T47D (cell line): ENCODE measurements around the gene USP44.
"Not testable (repeated sequence)": the region's sequence is repeated elsewhere in the genome, so short reads cannot be mapped to it uniquely, and the experiment has no call there.

Experiments used
- DNase-seq, 2 experiments: peaks; one replicate each; pipeline versions ENCODE4 v3.0.0 to v3.0.0-alpha.2; 2011 to 2012; ENCODE audit warnings: low read depth in 1 of 2, low spot score in 1 of 2
- JUND ChIP-seq: IDR thresholded peaks from 2 replicates; pipeline ENCODE4 v1.6.1; 2012; ENCODE audit warnings: low read depth
- in situ Hi-C: cut with HindIII; loops from 2 replicates; pipeline ENCODE4 v1.10.0; 2016; ENCODE audit warnings: low sequenced_read_pairs, low pct_unique_long_range_greater_than_20kb

Gene USP44

DNA sequence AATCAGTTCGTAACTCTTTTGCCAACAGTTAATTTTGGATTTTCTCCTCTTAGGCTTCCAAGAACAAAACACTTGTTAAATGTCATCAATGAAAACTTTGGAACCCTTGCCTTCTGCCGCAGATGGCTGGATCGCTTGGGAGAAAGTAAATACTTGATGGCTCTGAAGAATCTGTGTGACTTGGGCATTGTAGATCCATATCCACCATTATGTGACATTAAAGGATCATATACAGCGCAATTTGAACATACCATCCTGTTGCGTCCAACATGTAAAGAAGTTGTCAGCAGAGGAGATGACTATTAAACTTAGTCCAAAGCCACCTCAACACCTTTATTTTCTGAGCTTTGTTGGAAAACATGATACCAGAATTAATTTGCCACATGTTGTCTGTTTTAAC, 37.7 kb downstream of the USP44 start:
- TF ChIP-seq JUND = no peak
- in situ Hi-C loops = no loop called here

GRCh38 chr12:95511977-95512376, 39.3 kb downstream of the USP44 start:
- in situ Hi-C loops = no loop called here
- DNase-seq = no peak
- no peak for TF ChIP-seq JUND

More for the DNA sequence above, 37.7 kb downstream of the USP44 start:
- no peak for DNase-seq

- TF ChIP-seq JUND = no peak
- DNase-seq = no peak
- in situ Hi-C loops = no loop called here
These were observed 42.0 kb downstream of the USP44 start for GRCh38 chr12:95509300-95509699.

- in situ Hi-C loops = no loop called here
- DNase-seq = no peak
- TF ChIP-seq JUND = no peak
These were observed 44.4 kb downstream of the USP44 start for GRCh38 chr12:95506707-95507523.

DNA sequence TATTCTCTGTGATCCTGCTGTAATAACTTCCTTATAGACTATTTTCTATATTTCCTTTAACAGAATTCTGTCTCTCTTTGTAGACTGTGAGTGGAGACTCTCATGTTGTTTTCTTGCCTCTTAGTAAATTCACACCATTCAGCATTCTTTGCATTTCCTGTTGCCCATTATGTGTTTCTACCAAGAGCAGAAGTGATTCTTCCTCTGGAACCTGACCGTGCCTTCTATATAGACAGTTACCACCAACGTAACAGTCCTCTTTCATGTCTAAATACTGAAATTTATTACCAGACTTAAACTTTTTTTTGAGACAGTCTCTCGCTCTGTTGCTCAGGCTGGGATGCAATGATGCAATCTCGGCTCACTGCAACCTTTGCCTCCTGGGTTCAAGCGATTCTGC, 46.2 kb downstream of the USP44 start:
- no peak for DNase-seq
- no peak for TF ChIP-seq JUND
- in situ Hi-C loops = no loop called here

DNA sequence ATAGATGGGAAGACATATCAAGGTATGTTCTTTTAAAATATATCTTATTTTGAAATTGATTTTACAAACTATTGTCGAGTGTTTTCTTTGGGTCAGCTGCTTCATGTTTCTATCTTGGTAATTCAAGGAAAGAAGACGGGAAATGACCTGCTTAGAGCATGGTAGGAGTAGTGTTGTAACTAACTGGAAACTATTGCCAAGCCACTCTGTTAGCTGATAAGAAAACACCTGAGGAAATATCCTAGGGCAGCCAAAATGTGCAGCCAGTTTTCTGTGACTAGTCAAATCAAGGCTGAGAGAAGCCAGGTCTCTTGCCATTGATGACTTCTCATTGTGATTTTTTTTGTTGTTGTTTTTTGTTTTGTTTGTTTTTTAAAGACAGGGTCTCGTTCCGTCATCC, 47.1 kb downstream of the USP44 start:
- in situ Hi-C loops = no loop called here
- no peak for TF ChIP-seq JUND
- no peak for DNase-seq

DNA sequence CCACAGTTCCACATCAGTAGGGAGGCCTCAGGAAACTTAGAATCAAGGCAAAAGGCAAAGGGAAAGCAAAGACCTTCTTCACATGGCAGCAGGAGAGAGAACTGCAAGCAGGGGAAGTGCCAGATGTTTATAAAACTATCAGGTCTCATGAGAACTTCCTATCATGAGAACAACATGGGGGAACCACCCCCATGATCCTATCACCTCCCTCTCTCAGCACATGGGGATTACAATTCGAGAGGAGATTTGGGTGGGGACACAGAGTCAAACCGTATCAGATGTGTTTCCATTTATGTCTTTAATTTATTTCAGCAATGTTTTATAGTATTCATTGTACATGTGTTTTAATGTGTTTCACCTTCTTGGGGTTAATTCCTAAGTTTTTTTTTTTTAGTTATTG, 51.5 kb downstream of the USP44 start:
- in situ Hi-C loops = no loop called here
- TF ChIP-seq JUND = no peak
- no peak for DNase-seq

DNA sequence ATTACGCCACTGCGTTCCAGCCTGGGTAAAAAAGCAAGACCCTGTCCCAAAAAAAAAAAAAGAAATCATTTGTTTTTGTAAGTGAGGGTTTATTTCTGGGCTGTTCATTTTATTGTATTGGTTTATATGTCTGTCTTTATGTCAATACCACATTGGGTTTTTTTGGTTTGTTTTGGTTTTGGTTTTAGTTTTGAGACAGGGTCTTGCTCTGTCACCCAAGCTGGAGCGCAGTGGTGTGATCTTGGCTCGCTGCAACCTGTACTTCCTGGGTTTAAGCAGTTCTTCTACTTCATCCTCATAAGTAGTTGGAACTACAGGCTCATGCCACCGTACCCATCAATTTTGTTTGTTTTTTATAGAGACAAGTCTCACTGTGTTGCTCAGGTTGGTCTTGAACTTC, 52.3 kb downstream of the USP44 start:
- DNase-seq = no peak
- in situ Hi-C loops = no loop called here
- TF ChIP-seq JUND = no peak

- in situ Hi-C loops = no loop called here
- TF ChIP-seq JUND = no peak
- DNase-seq = no peak
These were observed 54.2 kb downstream of the USP44 start for GRCh38 chr12:95497031-95497430.

GRCh38 chr12:95495433-95495832, 55.8 kb downstream of the USP44 start:
- TF ChIP-seq JUND = no peak
- no peak for DNase-seq
- in situ Hi-C loops = no loop called here

- in situ Hi-C loops = no loop called here
- DNase-seq = no peak
- no peak for TF ChIP-seq JUND
These were observed 56.4 kb downstream of the USP44 start for GRCh38 chr12:95494888-95495287.

GRCh38 chr12:95492462-95492861, 58.8 kb downstream of the USP44 start:
- in situ Hi-C loops = no loop called here
- DNase-seq = no peak
- TF ChIP-seq JUND = no peak

- no peak for TF ChIP-seq JUND
- in situ Hi-C loops = no loop called here
- DNase-seq = no peak
These were observed 64.3 kb downstream of the USP44 start for GRCh38 chr12:95487024-95487423.

DNA sequence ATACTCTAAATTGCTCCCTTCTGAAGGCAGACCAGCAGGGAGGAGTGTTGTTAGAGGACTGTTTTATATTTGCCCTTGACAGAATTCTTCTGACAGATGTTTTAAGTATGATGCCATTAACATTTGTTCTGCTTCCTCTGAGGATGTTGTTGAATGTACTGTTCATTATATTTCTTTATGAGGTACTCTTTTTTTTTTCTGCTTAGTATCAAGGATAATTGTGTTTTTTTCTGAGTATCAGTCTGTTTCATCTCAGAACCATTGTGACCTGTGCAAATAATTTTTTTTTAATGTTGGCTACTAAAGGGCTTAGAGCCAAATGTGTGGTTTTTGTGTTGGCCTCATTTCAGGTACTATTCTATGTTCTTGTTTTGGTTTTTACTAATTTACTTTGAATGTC, 66.8 kb downstream of the USP44 start:
- DNase-seq = no peak
- no peak for TF ChIP-seq JUND
- in situ Hi-C loops = no loop called here

GRCh38 chr12:95482564-95482963, 68.7 kb downstream of the USP44 start:
- in situ Hi-C loops, DNase-seq: not testable (repeated sequence)
